Stimulated activated CD8-positive, alpha-beta memory T cell treated with anti-CD3 and anti-CD28 coated beads, Interleukin-15, amount 100 ng/mL, for 24 hours (primary cell): Measurements from ENCODE around the gene RIPK1.
"Not testable (repeated sequence)": the region's sequence is repeated elsewhere in the genome, so short reads cannot be mapped to it uniquely, and the experiment has no call there.

Experiments used
- DNase-seq: peaks from one replicate; pipeline ENCODE4 v3.0.0-alpha.2; 2020; ENCODE audit warnings: low read depth

Gene RIPK1

GRCh38 chr6:3068329-3069214 is at the start of gene RIPK1:
TSS of gene RIPK1 (plus strand) at chr6:3068494. CDS start at chr6:3076824, 8,330 bp downstream.
- peak; percentile 94 for DNase-seq

GRCh38 chr6:3019065-3019464 is 49.2 kb upstream of the RIPK1 start:
- DNase-seq, result no peak

GRCh38 chr6:3019749-3020320 is 48.5 kb upstream of the RIPK1 start:
- DNase-seq, result no peak

- not testable (repeated sequence) for DNase-seq
These were observed 47.2 kb upstream of the RIPK1 start for GRCh38 chr6:3020976-3021598.

GRCh38 chr6:3022765-3023662 is 45.3 kb upstream of the RIPK1 start:
- no peak for DNase-seq

GRCh38 chr6:3023663-3024483 is 44.4 kb upstream of the RIPK1 start:
- peak; percentile 75 for DNase-seq

- no peak for DNase-seq
These were observed 41.3 kb upstream of the RIPK1 start for GRCh38 chr6:3026791-3027626.

GRCh38 chr6:3028156-3028555 is 40.1 kb upstream of the RIPK1 start:
- DNase-seq, result not testable (repeated sequence)

GRCh38 chr6:3031857-3032640 is 36.2 kb upstream of the RIPK1 start:
- DNase-seq, result no peak

- DNase-seq, result no peak
These were observed 35.3 kb upstream of the RIPK1 start for GRCh38 chr6:3032986-3033385.

- no peak for DNase-seq
These were observed 34.6 kb upstream of the RIPK1 start for GRCh38 chr6:3033652-3034051.

GRCh38 chr6:3035397-3035796 is 32.9 kb upstream of the RIPK1 start:
- DNase-seq, result no peak

GRCh38 chr6:3036861-3037637 is 31.2 kb upstream of the RIPK1 start:
- DNase-seq, result no peak

- no peak for DNase-seq
These were observed 30.5 kb upstream of the RIPK1 start for GRCh38 chr6:3037638-3038365.

GRCh38 chr6:3039384-3039783 is 28.9 kb upstream of the RIPK1 start:
- no peak for DNase-seq

GRCh38 chr6:3041147-3041546 is 27.1 kb upstream of the RIPK1 start:
- no peak for DNase-seq

GRCh38 chr6:3041606-3042005 is 26.7 kb upstream of the RIPK1 start:
- DNase-seq, result no peak

- no peak for DNase-seq
These were observed 22.9 kb upstream of the RIPK1 start for GRCh38 chr6:3045369-3045768.
